ENCODE results near the gene FXYD6. TPM values are rescaled to one million over a fixed set of nuclear protein-coding genes. Genes with fewer than 3 reads are reported as not detected.
A peak's percentile ranks its signal among the peaks of the same experiment; 100 is the strongest.
"Not testable (repeated sequence)": the region's sequence is repeated elsewhere in the genome, so short reads cannot be mapped to it uniquely, and the experiment has no call there.

The FXYD6 gene
- total and polyA plus RNA-seq, 3 donors from 2014 or later, result 186 to 439 (median 191) TPM

DNA sequence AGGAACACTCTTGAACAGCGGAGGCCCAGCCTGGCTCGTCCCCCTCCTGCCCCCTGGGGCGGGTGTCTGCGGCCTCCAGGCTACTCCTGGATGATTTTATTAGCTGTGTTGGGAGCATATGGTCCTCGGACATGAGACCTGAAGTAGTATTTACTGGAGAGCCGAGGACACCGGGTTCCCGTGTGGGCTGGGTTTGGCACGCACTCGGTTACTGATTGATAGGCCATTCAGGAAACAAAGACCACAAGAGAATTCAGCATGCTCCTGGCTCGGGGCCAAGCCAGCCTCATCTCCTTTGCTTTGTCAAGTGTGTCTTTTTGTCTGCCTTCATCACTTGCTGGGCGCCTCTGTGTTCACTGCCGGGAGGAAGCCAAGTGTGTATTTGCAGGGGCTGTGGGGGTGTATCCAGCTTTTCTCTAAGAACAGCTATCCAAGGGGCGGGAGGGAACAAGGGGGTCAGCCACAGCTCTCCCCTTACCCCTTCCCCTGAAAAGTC is 61.6 kb downstream of the FXYD6 start:
- Histone ChIP-seq H3K9me3 (no peaks in the 10 kb centered on the region), H3K27ac (peak overlapping the region in 1 of 2 donors; percentile 11)
- no peak for TF ChIP-seq POLR2A (IDR thresholded peaks at IDR 0.05)
- TF ChIP-seq, protein P1, sequence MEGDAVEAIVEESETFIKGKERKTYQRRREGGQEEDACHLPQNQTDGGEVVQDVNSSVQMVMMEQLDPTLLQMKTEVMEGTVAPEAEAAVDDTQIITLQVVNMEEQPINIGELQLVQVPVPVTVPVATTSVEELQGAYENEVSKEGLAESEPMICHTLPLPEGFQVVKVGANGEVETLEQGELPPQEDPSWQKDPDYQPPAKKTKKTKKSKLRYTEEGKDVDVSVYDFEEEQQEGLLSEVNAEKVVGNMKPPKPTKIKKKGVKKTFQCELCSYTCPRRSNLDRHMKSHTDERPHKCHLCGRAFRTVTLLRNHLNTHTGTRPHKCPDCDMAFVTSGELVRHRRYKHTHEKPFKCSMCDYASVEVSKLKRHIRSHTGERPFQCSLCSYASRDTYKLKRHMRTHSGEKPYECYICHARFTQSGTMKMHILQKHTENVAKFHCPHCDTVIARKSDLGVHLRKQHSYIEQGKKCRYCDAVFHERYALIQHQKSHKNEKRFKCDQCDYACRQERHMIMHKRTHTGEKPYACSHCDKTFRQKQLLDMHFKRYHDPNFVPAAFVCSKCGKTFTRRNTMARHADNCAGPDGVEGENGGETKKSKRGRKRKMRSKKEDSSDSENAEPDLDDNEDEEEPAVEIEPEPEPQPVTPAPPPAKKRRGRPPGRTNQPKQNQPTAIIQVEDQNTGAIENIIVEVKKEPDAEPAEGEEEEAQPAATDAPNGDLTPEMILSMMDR (IDR thresholded peaks at IDR 0.05), result no peak

GRCh38 chr11:117814204-117814765 is 62.2 kb downstream of the FXYD6 start:
- 83 to 89% methylated on average over 7 of the region's 7 CpGs for WGBS, 2 donors
- no peaks in the 10 kb centered on the region for H3K9me3 ChIP-seq
- H3K36me3 ChIP-seq (ENCODE audit: low read depth, missing control alignments), result no peaks in the 10 kb centered on the region
- no peak for DNase-seq
- TF ChIP-seq POLR2A (IDR thresholded peaks at IDR 0.05), result no peak
- TF ChIP-seq, protein P1 (IDR thresholded peaks at IDR 0.05), result no peak
- H3K27me3 ChIP-seq, result no peaks in the 10 kb centered on the region
- intact Hi-C loops (cut with DNase I; ENCODE audit: low total_unique reads), result no loop called here
- H3K4me3 ChIP-seq, result no peak overlapping the region
- no peak overlapping the region for H3K27ac ChIP-seq
- peaks cover 32% of the 10 kb centered on the region for H3K4me1 ChIP-seq

More for the DNA sequence above, 61.6 kb downstream of the FXYD6 start:
- H3K27me3 ChIP-seq, result no peaks in the 10 kb centered on the region
- no peak overlapping the region for H3K4me3 ChIP-seq
- intact Hi-C loops (cut with DNase I; ENCODE audit: low total_unique reads), result loop anchor here (5.0 kb wide), 2 partner anchors 373 to 388 kb away; no protein-coding TSS in a partner anchor
- H3K36me3 ChIP-seq (ENCODE audit: low read depth, missing control alignments), result no peaks in the 10 kb centered on the region
- H3K4me1 ChIP-seq, result peaks cover 28% of the 10 kb centered on the region
- DNase-seq, result peak; percentile 79
- WGBS, 2 donors, result 37 to 43% methylated on average over 11 to 14 of the region's 14 CpGs

GRCh38 chr11:117810056-117810451 is 66.4 kb downstream of the FXYD6 start:
- WGBS, 2 donors, result 86 to 89% methylated on average over 12 of the region's 12 CpGs
- H3K9me3 ChIP-seq; H3K36me3 ChIP-seq (ENCODE audit: low read depth, missing control alignments); DNase-seq; intact Hi-C loops (cut with DNase I; ENCODE audit: low total_unique reads); H3K4me3 ChIP-seq; H3K27ac ChIP-seq; H3K27me3 ChIP-seq: not testable (repeated sequence)
- peaks cover 18% of the 10 kb centered on the region for H3K4me1 ChIP-seq

DNA sequence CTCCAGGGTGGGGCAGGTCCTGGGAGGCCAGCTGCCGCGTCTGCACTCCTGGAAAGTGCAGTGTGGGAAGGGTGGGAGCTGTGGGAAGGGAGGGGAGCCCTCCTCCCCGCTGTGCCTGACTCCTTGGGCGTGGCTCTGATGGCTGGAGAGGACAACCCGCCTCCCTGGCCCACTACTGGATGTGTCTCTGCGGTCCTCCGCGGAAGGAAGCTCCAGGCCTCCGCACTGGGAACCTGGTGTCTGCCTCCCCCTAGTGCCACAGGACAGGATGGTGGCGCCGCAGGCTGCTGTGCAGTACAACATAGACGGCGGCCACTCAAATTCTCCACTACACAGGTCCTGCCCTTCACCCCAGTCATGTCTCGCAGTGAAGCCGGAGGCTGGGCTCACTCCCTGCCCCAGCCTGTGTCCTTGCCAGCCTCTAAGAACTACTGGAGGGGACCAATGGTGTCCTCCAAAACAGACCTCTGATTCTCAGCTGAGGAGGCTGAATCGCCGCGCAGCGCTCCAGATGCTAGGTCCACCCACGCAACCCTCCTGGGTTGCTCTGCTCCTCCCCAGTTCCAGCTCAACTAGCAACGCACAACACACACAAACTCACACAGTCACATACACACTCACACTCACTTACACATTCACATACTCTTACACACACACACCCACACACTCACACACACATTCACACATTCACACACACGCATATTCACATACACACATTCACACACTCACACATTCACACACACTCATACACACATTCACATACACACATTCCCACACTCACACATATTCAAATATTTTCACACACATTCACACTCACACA is 67.0 kb downstream of the FXYD6 start:
- WGBS, 2 donors, result 21 to 29% methylated on average over 14 to 22 of the region's 22 CpGs
- Histone ChIP-seq H3K4me1 (peaks cover 12% of the 10 kb centered on the region), H3K36me3 (ENCODE audit: low read depth, missing control alignments) (no peaks in the 10 kb centered on the region), H3K4me3 (no peak overlapping the region), H3K27ac (no peak overlapping the region), H3K9me3 (no peaks in the 10 kb centered on the region), H3K27me3 (no peaks in the 10 kb centered on the region)
- peak; percentile 89 for DNase-seq
- TF ChIP-seq POLR2A (IDR thresholded peaks at IDR 0.05), result no peak
- TF ChIP-seq, protein P1 (IDR thresholded peaks at IDR 0.05), result peak in 2 of 3 experiments; percentile 42 to 68
- intact Hi-C loops (cut with DNase I; ENCODE audit: low total_unique reads), result loop anchor here (10.0 kb wide), 1 partner anchor 245 kb away; no protein-coding TSS in a partner anchor

DNA sequence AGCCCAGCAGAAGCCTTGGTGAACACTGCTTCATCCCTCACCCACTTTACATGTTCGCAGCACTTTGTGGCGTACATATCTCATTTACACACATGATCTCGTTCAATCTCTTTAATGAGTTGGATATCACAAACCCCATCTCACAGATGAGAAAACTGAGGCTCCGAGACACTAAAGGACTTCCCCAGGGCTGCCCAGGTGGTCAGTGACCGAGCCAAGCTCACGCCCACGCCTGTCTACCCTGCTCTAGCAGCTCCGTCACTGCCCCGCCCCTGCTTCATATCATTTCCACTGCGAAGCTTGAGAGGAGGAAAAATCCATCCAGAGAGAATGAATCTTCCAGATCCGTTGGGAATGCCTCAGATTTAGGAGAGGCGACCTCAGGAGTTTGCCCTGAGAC is 67.7 kb downstream of the FXYD6 start:
- whole genome bisulfite sequencing, 2 donors, result 69 to 71% methylated on average over 12 of the region's 12 CpGs
- Histone ChIP-seq H3K9me3 (no peaks in the 10 kb centered on the region), H3K4me3 (no peak overlapping the region), H3K27me3 (no peaks in the 10 kb centered on the region), H3K4me1 (peaks cover 9% of the 10 kb centered on the region), H3K36me3 (ENCODE audit: low read depth, missing control alignments) (no peaks in the 10 kb centered on the region), H3K27ac (no peak overlapping the region)
- intact Hi-C loops (cut with DNase I; ENCODE audit: low total_unique reads), result loop anchor here (10.0 kb wide), 1 partner anchor 246 kb away; no protein-coding TSS in a partner anchor
- DNase-seq, result no peak
- no peak for TF ChIP-seq POLR2A (IDR thresholded peaks at IDR 0.05)
- TF ChIP-seq, protein P1 (IDR thresholded peaks at IDR 0.05), result no peak

Data from testis (tissue), 3 donors.